IMR-90 (cell line): ENCODE data around the gene ESPL1. TPM values are rescaled to one million over a fixed set of nuclear protein-coding genes. Genes with fewer than 3 reads are reported as not detected.

Experiments used
- ATAC-seq: fragments of 200-7000 bp; cut with Tn5 transposase; 2 replicates; pipeline ENCODE4 v1.9.1; 2020; ENCODE audit warnings: low read depth, mild to moderate bottlenecking, moderate library complexity
- BruUV-seq: library from RNA; stranded (reverse); fragments of 400-500 nt; replicated peaks from 2 replicates; lab custom pipeline; 2021; lab: Mats Ljungman, UMichigan
- CTCF ChIA-PET: fragments of 300-600 bp; formaldehyde crosslinking; extraction: SDS; loops from one replicate; lab custom pipeline; 2021; ENCODE audit warnings: antibody characterized with exemption; lab: Yijun Ruan, JAX
- POLR2A ChIA-PET: fragments of 300-600 bp; sonication (Branson Sonifier 250); formaldehyde crosslinking; loops from one replicate; lab custom pipeline; 2022; ENCODE audit warnings: antibody characterized with exemption; ENCODE audit not compliant: unreplicated experiment; lab: Charles Lee
- DNase-seq: peaks from one replicate; pipeline ENCODE4 v3.0.0; 2013
- H2AFZ ChIP-seq: replicated peaks from 2 replicates; pipeline ENCODE3; 2013; ENCODE audit warnings: low read length, mild to moderate bottlenecking; ENCODE audit not compliant: poor library complexity
- H2AK5ac ChIP-seq: 2 replicates; pipeline ENCODE4 v1.6.1; 2013; ENCODE audit warnings: low read depth, low read length, inconsistent platforms
- H2AK9ac ChIP-seq: replicated peaks from 2 replicates; pipeline ENCODE3; 2013; ENCODE audit warnings: mild to moderate bottlenecking, low read depth, low read length, moderate library complexity; ENCODE audit not compliant: poor library complexity
- H2BK120ac ChIP-seq: 2 replicates; pipeline ENCODE4 v1.6.1; 2013; ENCODE audit warnings: low read depth, low read length, inconsistent platforms
- H2BK15ac ChIP-seq: 3 replicates; pipeline ENCODE4 v1.6.1; 2013; ENCODE audit warnings: low read depth, low read length, inconsistent platforms
- H2BK20ac ChIP-seq: 2 replicates; pipeline ENCODE4 v1.6.1; 2013; ENCODE audit warnings: low read depth, mild to moderate bottlenecking, inconsistent platforms, low read length, moderate library complexity
- H2BK5ac ChIP-seq: 2 replicates; pipeline ENCODE4 v1.6.1; 2013; ENCODE audit warnings: mild to moderate bottlenecking, low read depth, low read length, inconsistent platforms; ENCODE audit not compliant: poor library complexity, severe bottlenecking
- H3K14ac ChIP-seq: replicated peaks from 2 replicates; pipeline ENCODE4 v1.6.1; 2013; ENCODE audit warnings: low read depth, low read length, inconsistent platforms
- H3K18ac ChIP-seq: 2 replicates; pipeline ENCODE4 v1.6.1; 2013; ENCODE audit warnings: low read depth, low read length, control low read depth
- H3K23ac ChIP-seq: 2 replicates; pipeline ENCODE4 v1.6.1; 2013; ENCODE audit warnings: low read depth, low read length, inconsistent platforms
- H3K27ac ChIP-seq: 2 replicates; pipeline ENCODE4 v1.5.1; 2013; ENCODE audit warnings: mild to moderate bottlenecking, control low read depth, low read length; ENCODE audit not compliant: insufficient read depth
- H3K27me3 ChIP-seq: 2 replicates; pipeline ENCODE4 v1.6.1; 2013; ENCODE audit warnings: low read length; ENCODE audit not compliant: control insufficient read depth, insufficient read depth
- H3K36me3 ChIP-seq: 2 replicates; pipeline ENCODE4 v1.6.1; 2013; ENCODE audit warnings: low read length, mixed read lengths; ENCODE audit not compliant: control insufficient read depth, insufficient read depth
- H3K4ac ChIP-seq: 2 replicates; pipeline ENCODE4 v1.6.1; 2013; ENCODE audit warnings: low read depth, low read length, inconsistent platforms
- H3K4me1 ChIP-seq: 2 replicates; pipeline ENCODE4 v1.6.1; 2013; ENCODE audit warnings: low read length, mixed read lengths; ENCODE audit not compliant: control insufficient read depth, insufficient read depth
- H3K4me2 ChIP-seq: 2 replicates; pipeline ENCODE4 v1.6.1; 2013; ENCODE audit warnings: low read depth, mild to moderate bottlenecking, control low read depth, low read length, moderate library complexity
- H3K4me3 ChIP-seq: 2 replicates; pipeline ENCODE4 v1.5.1; 2013; ENCODE audit warnings: low read depth, mild to moderate bottlenecking, control low read depth, low read length, moderate library complexity; ENCODE audit not compliant: insufficient read depth
- H3K56ac ChIP-seq: 2 replicates; pipeline ENCODE4 v1.6.1; 2013; ENCODE audit warnings: low read length, inconsistent platforms; ENCODE audit not compliant: insufficient read depth; ENCODE audit errors: extremely low read depth
- H3K79me1 ChIP-seq, 2 experiments: 2 replicates each; pipeline ENCODE4 v1.6.1; 2013; ENCODE audit warnings: low read length in 2 of 2, inconsistent platforms in 1 of 2, low read depth in 1 of 2
- H3K9ac ChIP-seq: 2 replicates; pipeline ENCODE4 v1.6.1; 2013; ENCODE audit warnings: low read depth, low read length, control low read depth
- H3K9me1 ChIP-seq: 2 replicates; pipeline ENCODE4 v1.6.1; 2013; ENCODE audit warnings: low read length, inconsistent platforms; ENCODE audit not compliant: insufficient read depth
- H3K9me3 ChIP-seq: 2 replicates; pipeline ENCODE4 v1.6.1; 2013; ENCODE audit warnings: low read length; ENCODE audit not compliant: control insufficient read depth, insufficient read depth
- H4K20me1 ChIP-seq: 2 replicates; pipeline ENCODE4 v1.6.1; 2013; ENCODE audit warnings: low read length, inconsistent platforms; ENCODE audit not compliant: insufficient read depth
- H4K5ac ChIP-seq: 2 replicates; pipeline ENCODE4 v1.6.1; 2013; ENCODE audit warnings: mild to moderate bottlenecking, low read depth, low read length, control low read depth
- H4K8ac ChIP-seq, 2 experiments: 2 replicates each; pipeline ENCODE4 v1.6.1; 2013; ENCODE audit warnings: low read depth in 2 of 2, low read length in 2 of 2, control low read depth in 1 of 2, inconsistent platforms in 1 of 2
- H4K91ac ChIP-seq: 2 replicates; pipeline ENCODE4 v1.6.1; 2013; ENCODE audit warnings: low read depth, low read length, inconsistent platforms; ENCODE audit not compliant: insufficient read depth
- BHLHE40 ChIP-seq: fragments of 150-350 bp; IDR thresholded peaks from 2 replicates; pipeline ENCODE4 v1.6.1; 2016; ENCODE audit warnings: mild to moderate bottlenecking, low read depth, low read length
- CEBPB ChIP-seq: IDR thresholded peaks from 2 replicates; pipeline ENCODE4 v1.6.1; 2012; ENCODE audit warnings: low read depth, low read length, improper control_type of control experiment
- MAFK ChIP-seq: IDR thresholded peaks from 2 replicates; pipeline ENCODE4 v1.6.1; 2012; ENCODE audit warnings: low read depth, low read length, improper control_type of control experiment
- NFE2L2 ChIP-seq: fragments of 150-350 bp; IDR thresholded peaks from 2 replicates; pipeline ENCODE4 v1.6.1; 2016; ENCODE audit warnings: low read depth, mild to moderate bottlenecking, low read length
- USF2 ChIP-seq: fragments of 150-350 bp; IDR thresholded peaks from 2 replicates; pipeline ENCODE4 v1.6.1; 2017; ENCODE audit warnings: mild to moderate bottlenecking, antibody characterized with exemption, low read length, low read depth
- WGBS, 2 experiments: methylation state at CpG; one replicate each; pipeline versions ENCODE4 v1.1.5 to v1.1.7; 2013; ENCODE audit warnings: missing lambda C conversion rate in 2 of 2; ENCODE audit not compliant: insufficient read length in 1 of 2; ENCODE audit errors: extremely low coverage in 2 of 2; 5-methylcytosine and 5-hydroxymethylcytosine counted together
- dilution Hi-C: fragments of 300-500 bp; cut with HindIII; formaldehyde crosslinking; loops from one replicate; pipeline ENCODE4 v1.14.3; 2018; ENCODE audit warnings: low sequenced_read_pairs; ENCODE audit not compliant: unreplicated experiment
- in situ Hi-C: fragments of 300-500 bp; cut with MboI; formaldehyde crosslinking; loops from 3 replicates; pipeline ENCODE4 v1.14.3; 2019; ENCODE audit warnings: low sequenced_read_pairs, inconsistent platforms, mixed read lengths
- intact Hi-C: fragments of 100-400 bp; cut with micrococcal nuclease; formaldehyde crosslinking; loops from 2 replicates; pipeline ENCODE4 v1.10.0; 2022
- polyA plus RNA-seq, 3 experiments: library from polyadenylated mRNA; depleted of rRNA; stranded (reverse); fragments of >200 nt; gene quantifications; 2 replicates each; pipeline ENCODE4 v1.2.3, GENCODE V29; 2012; ENCODE audit warnings: low replicate concordance in 1 of 3
- total RNA-seq: library from RNA; depleted of rRNA; stranded (reverse); fragments of >200 nt; gene quantifications from 2 replicates; pipeline ENCODE4 v1.2.3, GENCODE V29; 2012

ESPL1 gene
- total and polyA plus RNA-seq, 2 of the 4 experiments (the other 2 are of a cell fraction) = 6.5 to 9.2 TPM

DNA sequence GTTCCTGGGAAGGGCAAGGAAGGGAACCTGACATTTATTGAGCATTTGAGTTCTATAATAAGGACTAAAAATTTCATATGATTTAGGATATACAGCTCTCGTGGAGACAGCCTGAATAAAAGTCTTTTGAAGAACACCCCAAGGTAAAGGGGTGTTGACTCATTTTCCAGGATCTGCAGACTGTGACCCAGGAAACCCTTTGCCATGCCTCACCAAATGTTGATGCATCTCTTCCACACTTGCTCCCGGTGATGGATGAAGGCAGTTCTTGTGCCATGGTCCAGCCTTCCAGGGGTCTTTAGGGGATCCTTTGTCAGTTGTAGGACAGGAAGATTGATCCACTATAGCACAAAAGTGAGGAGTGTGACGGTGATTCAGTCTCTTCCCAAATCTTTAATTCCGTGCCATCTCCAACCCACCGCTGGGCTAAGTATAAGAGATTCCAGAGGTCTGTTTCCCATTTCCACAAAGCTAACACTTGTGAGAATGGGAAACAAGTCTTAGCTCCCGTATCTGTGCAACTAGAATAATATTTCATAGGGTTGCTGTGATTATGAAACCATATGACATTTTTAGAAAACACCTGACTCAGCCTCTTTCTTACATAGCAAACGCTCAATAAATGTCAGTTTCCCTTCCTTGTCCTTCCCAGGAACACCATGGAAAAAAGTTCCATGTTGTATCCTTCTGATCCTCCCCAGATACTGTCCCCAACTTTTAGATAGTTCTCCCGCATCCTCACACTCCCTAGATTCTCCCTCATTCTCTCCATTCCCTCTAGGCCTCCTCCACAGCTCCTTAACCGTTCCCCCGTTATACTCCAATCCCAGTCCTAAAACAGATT lies 52.5 kb downstream of the ESPL1 start:
- CTCF ChIA-PET = interaction anchor here (0.6 to 1.9 kb wide), 15 partner anchors 10 to 188 kb away, joined by 3 to 14 read pairs (median 5); partner anchors contain the start of genes CSAD, MYG1 and ZNF740
- peak overlapping the region; percentile 100 for H2AFZ ChIP-seq
- peak overlapping the region; percentile 96 for H3K14ac ChIP-seq
- peak overlapping the region; percentile 91 for H3K4ac ChIP-seq
- no peaks in the 10 kb centered on the region for H3K9me3 ChIP-seq
- peak overlapping the region; percentile 95 for H3K4me2 ChIP-seq
- H3K4me1 ChIP-seq = peaks cover 12% of the 10 kb centered on the region
- peak overlapping the region; percentile 98 for H2BK5ac ChIP-seq
- intact Hi-C loops = loop anchor here (1.0 to 10.0 kb wide), 4 partner anchors 12 to 180 kb away; partner anchors contain the start of genes MYG1 and TARBP2
- DNase-seq (no peak), ATAC-seq (no peak)
- TF ChIP-seq USF2 (no peak), MAFK (peak; percentile 80), BHLHE40 (no peak), NFE2L2 (no peak), CEBPB (0 out of 2 replicates have a peak, but pooled peaks have one; percentile 6)
- H2AK5ac ChIP-seq = peak overlapping the region; percentile 77
- POLR2A ChIA-PET = interaction anchor here (0.9 to 1.6 kb wide), 3 partner anchors 23 to 101 kb away, joined by 4 to 6 read pairs (median 5); partner anchors contain the start of gene PFDN5
- no peaks in the 10 kb centered on the region for H4K20me1 ChIP-seq
- H3K9me1 ChIP-seq = peaks cover 9% of the 10 kb centered on the region; the same call in 1 of the 2 replicates
- peak overlapping the region; percentile 97 for H3K23ac ChIP-seq
- H3K4me3 ChIP-seq = peak overlapping the region; percentile 83
- dilution Hi-C loops = no loop called here
- H2BK120ac ChIP-seq = peak overlapping the region; percentile 56
- H3K18ac ChIP-seq = peak overlapping the region; percentile 54; the same call in 1 of the 2 replicates
- peak overlapping the region; percentile 79 for H3K56ac ChIP-seq
- H3K9ac ChIP-seq = peak overlapping the region; percentile 89
- 0% methylated on average over 4 of the region's 10 CpGs; no CpG with 5 or more reads in 1 of the 2 experiments for WGBS, 2 experiments
- H4K8ac ChIP-seq = peak overlapping the region; percentile 90 to 95
- peak overlapping the region; percentile 86 for H4K5ac ChIP-seq
- peak overlapping the region; percentile 87 for H2AK9ac ChIP-seq
- peak overlapping the region; percentile 95 for H3K27ac ChIP-seq
- in situ Hi-C loops = loop anchor here (10.0 kb wide), 1 partner anchor 184 kb away; the partner anchor contains the start of genes NPFF and TARBP2
- peak overlapping the region; percentile 74 for H4K91ac ChIP-seq
- peaks cover 10 to 27% of the 10 kb centered on the region in 2 experiments for H3K79me1 ChIP-seq
- TSS peak; percentile 80 for BruUV-seq
- H2BK15ac ChIP-seq = no peak overlapping the region
- no peaks in the 10 kb centered on the region for H3K27me3 ChIP-seq
- peaks cover 8% of the 10 kb centered on the region for H3K36me3 ChIP-seq
- H2BK20ac ChIP-seq = 0 out of 2 replicates have a peak overlapping the region, but pooled peaks have one; percentile 1
